ENCODE results near the gene LGALS12. TPM values are rescaled to one million over a fixed set of nuclear protein-coding genes. Genes with fewer than 3 reads are reported as not detected.

LGALS12 gene
- total RNA-seq, 2 experiments from 2014 or later, result not detected

Other genes starting within 250 kb of the LGALS12 start
- not detected for gene SLC22A9, start 136.3 kb upstream of the LGALS12 start, total RNA-seq
- gene PLAAT5, start 14.9 kb upstream of the LGALS12 start, total RNA-seq, result not detected
- 10 to 100 TPM; 16.1 to 16.6 TPM for gene PLAAT4, start 30.7 kb downstream of the LGALS12 start, total RNA-seq
- not detected for gene PLAAT2, start 57.3 kb downstream of the LGALS12 start, total RNA-seq
- gene PLAAT3, start 108.3 kb downstream of the LGALS12 start, total RNA-seq, result 1 to 10 TPM; 3.5 to 3.7 TPM
- gene ATL3, start 165.3 kb downstream of the LGALS12 start, total RNA-seq, result 10 to 100 TPM; 19.5 to 21.0 TPM
- gene RTN3, start 175.4 kb downstream of the LGALS12 start, total RNA-seq, result 10 to 100 TPM; 46.7 to 47.6 TPM